Retinal pigment epithelial cell (primary cell): ENCODE results near the gene MXI1.
"Not testable (repeated sequence)": the region's sequence is repeated elsewhere in the genome, so short reads cannot be mapped to it uniquely, and the experiment has no call there.

Experiments used
- DNase-seq: peaks from one replicate; pipeline ENCODE4 v3.0.0-alpha.2; 2010; ENCODE audit warnings: low read depth
- H3K4me3 ChIP-seq: 2 replicates; pipeline ENCODE4 v1.5.1; 2011; ENCODE audit warnings: mild to moderate bottlenecking, low read length, control low read depth, moderate library complexity
- TF ChIP-seq, protein P1 (sequence below): conservative IDR thresholded peaks from 2 replicates; pipeline ENCODE4 v1.5.1; 2011; ENCODE audit warnings: low read depth, low read length, control low read depth, inconsistent platforms

Gene MXI1

DNA sequence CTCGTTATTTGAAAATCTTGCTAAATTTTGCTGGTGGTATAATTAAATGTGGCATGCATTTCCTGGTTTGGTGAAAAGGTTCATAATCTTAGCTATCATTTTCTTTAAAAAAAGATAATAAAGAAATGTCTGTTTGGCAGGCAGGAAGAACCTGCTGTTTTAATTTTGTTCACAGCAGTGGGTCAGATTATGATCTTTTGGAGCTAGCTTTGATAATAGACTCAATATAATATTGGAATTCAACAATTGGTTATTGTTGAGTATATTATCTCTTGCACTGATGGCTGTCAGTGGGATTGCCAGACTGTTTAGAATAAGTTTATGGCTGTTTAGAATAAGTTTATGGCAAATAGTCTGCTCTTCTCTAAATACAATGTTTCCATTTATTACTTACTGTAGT, 35.1 kb downstream of the MXI1 start:
- TF ChIP-seq, protein P1, sequence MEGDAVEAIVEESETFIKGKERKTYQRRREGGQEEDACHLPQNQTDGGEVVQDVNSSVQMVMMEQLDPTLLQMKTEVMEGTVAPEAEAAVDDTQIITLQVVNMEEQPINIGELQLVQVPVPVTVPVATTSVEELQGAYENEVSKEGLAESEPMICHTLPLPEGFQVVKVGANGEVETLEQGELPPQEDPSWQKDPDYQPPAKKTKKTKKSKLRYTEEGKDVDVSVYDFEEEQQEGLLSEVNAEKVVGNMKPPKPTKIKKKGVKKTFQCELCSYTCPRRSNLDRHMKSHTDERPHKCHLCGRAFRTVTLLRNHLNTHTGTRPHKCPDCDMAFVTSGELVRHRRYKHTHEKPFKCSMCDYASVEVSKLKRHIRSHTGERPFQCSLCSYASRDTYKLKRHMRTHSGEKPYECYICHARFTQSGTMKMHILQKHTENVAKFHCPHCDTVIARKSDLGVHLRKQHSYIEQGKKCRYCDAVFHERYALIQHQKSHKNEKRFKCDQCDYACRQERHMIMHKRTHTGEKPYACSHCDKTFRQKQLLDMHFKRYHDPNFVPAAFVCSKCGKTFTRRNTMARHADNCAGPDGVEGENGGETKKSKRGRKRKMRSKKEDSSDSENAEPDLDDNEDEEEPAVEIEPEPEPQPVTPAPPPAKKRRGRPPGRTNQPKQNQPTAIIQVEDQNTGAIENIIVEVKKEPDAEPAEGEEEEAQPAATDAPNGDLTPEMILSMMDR = no peak
- no peak for DNase-seq
- H3K4me3 ChIP-seq = no peak overlapping the region

DNA sequence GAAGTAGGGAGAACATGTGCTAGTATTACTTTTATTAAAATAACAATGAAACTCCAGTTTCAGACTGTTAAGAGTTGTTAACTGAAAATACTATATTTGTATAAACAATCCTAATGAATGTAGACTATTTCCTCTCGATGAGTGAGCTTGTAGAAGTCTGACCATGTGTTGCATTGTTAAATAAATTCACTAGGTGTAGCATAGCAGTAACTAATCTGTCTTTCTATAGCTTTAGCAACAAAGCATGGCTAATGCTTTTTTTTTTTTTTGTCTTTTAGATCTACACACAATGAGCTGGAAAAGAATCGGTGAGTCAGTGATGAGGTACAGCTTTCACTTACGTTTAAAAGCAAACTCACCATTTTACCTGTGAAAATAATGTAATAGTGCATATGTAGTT, 37.1 kb downstream of the MXI1 start:
- TF ChIP-seq, protein P1 = no peak
- no peak overlapping the region for H3K4me3 ChIP-seq
- no peak for DNase-seq

DNA sequence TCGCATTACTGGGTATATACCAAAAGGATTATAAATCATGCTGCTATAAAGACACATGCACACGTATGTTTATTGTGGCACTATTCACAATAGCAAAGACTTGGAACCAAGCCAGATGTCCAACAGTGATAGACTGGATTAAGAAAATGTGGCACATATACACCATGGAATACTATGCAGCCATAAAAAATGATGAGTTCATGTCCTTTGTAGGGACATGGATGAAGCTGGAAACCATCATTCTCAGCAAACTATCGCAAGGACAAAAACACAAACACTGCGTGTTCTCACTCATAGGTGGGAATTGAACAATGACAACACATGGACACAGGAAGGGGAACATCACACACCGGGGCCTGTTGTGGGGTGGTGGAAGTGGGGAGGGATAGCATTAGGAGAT, 40.4 kb downstream of the MXI1 start:
- not testable (repeated sequence) for H3K4me3 ChIP-seq, DNase-seq

GRCh38 chr10:110249489-110249888, 42.1 kb downstream of the MXI1 start:
- DNase-seq = not testable (repeated sequence)

GRCh38 chr10:110251392-110251791, 44.0 kb downstream of the MXI1 start:
- DNase-seq, H3K4me3 ChIP-seq: not testable (repeated sequence)

More at GRCh38 chr10:110249489-110249888, 42.1 kb downstream of the MXI1 start:
- H3K4me3 ChIP-seq = not testable (repeated sequence)

- DNase-seq = no peak
- TF ChIP-seq, protein P1 = no peak
- H3K4me3 ChIP-seq = no peak overlapping the region
Measured at GRCh38 chr10:110252151-110252550, 44.7 kb downstream of the MXI1 start.

DNA sequence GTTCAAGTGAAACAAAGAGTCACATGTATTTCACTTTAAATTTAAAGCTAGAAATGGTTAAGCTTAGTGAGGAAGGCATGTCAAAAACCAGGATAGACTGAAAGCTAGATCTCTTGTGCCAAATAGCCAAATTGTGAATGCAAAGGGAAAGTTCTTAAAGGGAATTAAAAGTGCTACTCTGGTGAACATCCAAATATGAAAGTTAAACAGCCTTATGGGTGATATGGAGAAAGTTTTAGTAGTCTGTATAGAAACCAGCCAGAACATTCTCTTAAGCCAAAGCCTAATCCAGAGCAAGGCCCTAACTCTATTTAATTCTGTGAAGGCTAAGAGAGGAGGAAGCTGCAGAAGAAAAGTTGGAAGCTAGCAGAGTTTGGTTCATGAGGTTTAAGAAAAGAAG, 47.1 kb downstream of the MXI1 start:
- DNase-seq = no peak
- H3K4me3 ChIP-seq = no peak overlapping the region
- TF ChIP-seq, protein P1 = no peak

DNA sequence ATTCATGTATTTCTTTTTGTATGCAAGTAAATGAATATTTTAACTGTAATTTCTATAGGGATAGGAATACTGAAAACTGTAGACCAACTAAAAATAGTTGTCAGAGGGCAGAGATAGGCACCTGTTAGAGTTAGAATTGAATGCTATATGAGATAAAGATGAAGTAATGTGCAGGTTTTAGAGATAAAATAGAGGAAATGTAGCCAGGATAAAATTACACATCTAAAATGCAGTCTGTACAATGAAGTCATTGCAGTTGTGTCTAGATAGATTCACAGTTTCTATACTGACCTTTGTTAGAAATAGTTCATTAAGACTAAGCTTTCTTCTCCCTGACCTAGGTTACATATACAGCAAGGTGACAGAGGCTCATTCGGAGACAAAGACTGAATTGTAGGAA, 51.1 kb downstream of the MXI1 start:
- TF ChIP-seq, protein P1 = no peak
- no peak for DNase-seq
- H3K4me3 ChIP-seq = no peak overlapping the region

DNA sequence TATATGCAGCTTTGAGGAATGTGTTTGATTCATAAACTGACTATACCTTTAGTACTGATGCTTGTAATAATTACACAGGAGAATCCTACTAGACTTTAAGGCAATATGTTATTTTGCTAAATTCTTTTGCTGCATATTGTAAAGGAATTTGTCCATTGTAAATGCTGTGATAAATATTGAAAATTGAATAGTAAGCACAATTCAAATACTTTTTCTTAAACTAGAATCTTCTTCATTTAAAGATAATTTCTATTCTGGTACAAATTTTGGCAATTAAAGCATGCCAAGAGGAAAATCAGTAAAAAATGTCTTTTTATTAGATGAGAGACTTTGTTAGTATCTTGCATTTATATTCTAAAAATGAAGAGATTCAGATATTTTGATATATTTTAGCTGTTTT, 51.9 kb downstream of the MXI1 start:
- DNase-seq = no peak
- H3K4me3 ChIP-seq = no peak overlapping the region
- TF ChIP-seq, protein P1 = no peak
